Measurements from ENCODE around the gene SEMA6C. TPM values are rescaled to one million over a fixed set of nuclear protein-coding genes. Genes with fewer than 3 reads are reported as not detected.
A peak's percentile ranks its signal among the peaks of the same experiment; 100 is the strongest.

Gene SEMA6C
- total RNA-seq, 8 experiments from 2014 or later, result 1.0 to 33.6 (median 15.4) TPM

DNA sequence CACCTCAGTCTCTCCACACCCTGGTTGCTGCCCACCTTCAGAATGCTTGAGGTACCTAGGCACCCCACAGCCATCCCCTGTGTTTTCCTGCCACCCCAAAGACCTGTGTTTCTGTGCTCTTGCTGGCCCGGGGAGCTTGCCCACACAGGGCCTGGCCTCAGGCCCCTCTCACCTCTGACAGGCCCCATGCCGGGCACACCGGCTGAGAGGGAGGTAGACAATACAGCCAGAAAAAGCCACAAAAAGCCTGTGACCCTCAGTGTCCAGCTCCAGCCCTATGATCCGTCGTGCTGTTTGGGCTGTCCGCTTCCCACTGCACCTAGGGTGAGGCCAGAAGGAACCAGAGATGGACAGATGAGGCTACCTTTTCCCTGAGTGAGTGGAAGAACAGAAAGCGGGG lies 11.4 kb downstream of the SEMA6C start:
- H3K27ac ChIP-seq, result no peak overlapping the region
- H3K4me3 ChIP-seq, result no peak overlapping the region
- in situ Hi-C loops (cut with MboI; ENCODE audit: low pct_unique_long_range_greater_than_20kb in 2 of 9, low sequenced_read_pairs in 9 of 9, unreplicated experiment in 9 of 9), result no loop called here
- ATAC-seq (replicated peaks in 6 of 8), result no peak
- peaks cover 8 to 15% of the 10 kb centered on the region in 2 donors for H3K4me1 ChIP-seq (replicated peaks in 1 of 2)
- 80 to 100% (median 89%) methylated on average over 1 to 6 of the region's 7 CpGs; no CpG with 5 or more reads in 7 of the 10 experiments for WGBS, 10 experiments

DNA sequence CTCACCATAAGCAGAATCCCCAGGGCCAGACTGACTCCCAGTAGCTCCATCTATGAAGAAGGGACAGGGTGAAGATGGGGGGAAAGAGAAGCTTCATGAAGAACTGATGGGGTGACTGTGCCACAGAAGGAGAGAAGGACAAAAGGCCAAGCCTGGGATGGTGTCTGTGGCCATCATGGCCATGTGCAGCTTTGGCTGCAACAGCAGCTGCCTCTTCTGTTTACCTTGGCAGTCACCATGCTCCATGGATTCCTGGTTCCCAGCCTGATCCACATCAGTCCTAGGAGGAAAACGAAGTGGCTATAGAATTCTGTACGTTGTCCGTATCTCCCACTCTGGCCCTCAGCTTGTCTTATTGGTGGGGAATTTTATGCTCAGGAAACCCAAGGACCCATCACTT lies 12.0 kb downstream of the SEMA6C start:
- in situ Hi-C loops (cut with MboI; ENCODE audit: low pct_unique_long_range_greater_than_20kb in 2 of 9, low sequenced_read_pairs in 9 of 9, unreplicated experiment in 9 of 9), result no loop called here
- 40 to 100% (median 92%) methylated on average over 1 to 3 of the region's 3 CpGs; no CpG with 5 or more reads in 2 of the 10 experiments for WGBS, 10 experiments
- no peak overlapping the region for H3K4me3 ChIP-seq
- ATAC-seq (replicated peaks in 6 of 8), result no peak
- H3K27ac ChIP-seq, result no peak overlapping the region
- peaks cover 8 to 15% of the 10 kb centered on the region in 2 donors for H3K4me1 ChIP-seq (replicated peaks in 1 of 2)

DNA sequence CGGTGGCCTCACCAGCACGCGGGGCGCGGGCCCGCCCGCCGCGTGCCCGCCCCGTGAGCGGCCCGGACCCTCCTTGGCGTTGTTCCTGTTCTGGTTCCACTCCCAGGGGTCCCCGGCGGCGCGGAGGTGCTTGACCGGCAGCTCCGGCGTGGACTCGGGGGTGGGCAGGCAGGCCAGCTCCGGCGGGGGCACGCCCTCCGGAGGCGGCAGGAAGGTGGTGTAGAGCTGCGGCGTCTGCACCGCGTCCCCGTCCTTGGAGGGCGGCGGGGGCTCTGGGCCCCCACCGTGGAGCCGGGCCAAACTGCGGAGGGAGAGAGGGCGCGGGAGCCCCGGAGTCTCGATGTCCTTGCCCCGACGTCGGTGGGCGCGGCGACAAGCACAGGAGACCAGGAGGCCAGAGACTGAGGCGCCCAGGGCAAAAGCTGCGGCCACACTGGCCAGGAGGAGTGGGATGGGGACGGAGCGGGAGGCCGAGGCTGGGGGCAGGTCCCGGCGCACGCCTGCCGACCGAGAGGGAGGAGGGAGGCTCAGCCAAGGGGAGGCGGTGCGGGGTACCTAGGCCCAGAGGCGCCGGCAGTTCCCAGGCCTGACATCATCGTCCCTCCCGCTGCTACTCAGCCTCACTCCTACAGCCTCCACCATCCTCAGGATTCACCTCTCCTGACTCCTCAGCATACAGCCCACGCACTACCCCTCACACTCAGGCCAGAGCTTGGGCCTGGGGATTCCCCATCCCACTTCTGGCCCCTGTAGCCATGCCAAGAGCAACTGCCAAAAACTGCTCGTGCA lies 13.2 kb downstream of the SEMA6C start:
- peak in 1 of 8 experiments; percentile 13 for ATAC-seq (replicated peaks in 6 of 8)
- whole genome bisulfite sequencing, 10 experiments, result 73 to 86% methylated on average over 4 of the region's 65 CpGs; no CpG with 5 or more reads in 8 of the 10 experiments
- H3K4me3 ChIP-seq, result no peak overlapping the region
- no peak overlapping the region for H3K27ac ChIP-seq
- in situ Hi-C loops (cut with MboI; ENCODE audit: low pct_unique_long_range_greater_than_20kb in 2 of 9, low sequenced_read_pairs in 9 of 9, unreplicated experiment in 9 of 9), result no loop called here
- peaks cover 8 to 15% of the 10 kb centered on the region in 2 donors for H3K4me1 ChIP-seq (replicated peaks in 1 of 2)

DNA sequence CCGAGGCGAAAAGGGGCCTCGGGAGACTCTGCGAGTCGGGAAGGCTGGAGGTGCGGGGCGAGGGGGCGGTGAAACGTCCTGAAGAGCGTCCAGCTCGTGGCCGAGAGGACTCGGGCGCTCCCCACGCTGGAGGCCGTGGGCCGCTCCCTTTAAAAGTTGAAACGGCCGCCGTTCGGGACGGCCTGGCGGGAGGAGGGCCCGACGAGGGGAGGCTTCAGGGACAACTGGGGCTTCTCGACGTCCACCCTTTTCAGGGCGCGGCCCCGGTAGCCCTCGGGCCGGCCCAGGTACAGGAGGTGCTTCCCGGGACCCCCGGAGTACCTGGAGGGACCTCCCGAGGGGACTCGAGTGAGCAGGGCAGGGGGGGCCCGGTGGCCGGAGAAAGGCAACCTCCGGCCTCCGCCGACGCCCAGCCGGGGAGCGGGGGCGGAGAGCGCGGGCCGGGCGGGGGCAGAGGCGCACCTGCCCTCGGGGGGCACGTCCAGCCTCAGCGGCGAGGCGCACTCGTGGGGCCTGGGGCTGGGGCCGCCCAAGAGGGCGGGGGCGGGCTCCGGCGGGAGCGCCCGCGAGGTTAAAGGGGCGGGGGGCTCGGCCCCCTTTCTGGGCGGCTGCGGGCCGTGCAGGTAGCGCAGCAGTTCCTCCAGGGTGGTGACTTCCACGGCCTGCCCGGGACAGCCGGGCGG lies 14.0 kb downstream of the SEMA6C start:
- in situ Hi-C loops (cut with MboI; ENCODE audit: low pct_unique_long_range_greater_than_20kb in 2 of 9, low sequenced_read_pairs in 9 of 9, unreplicated experiment in 9 of 9), result no loop called here
- WGBS, 10 experiments, result 60 to 90% (median 77%) methylated on average over 1 to 22 of the region's 74 CpGs; no CpG with 5 or more reads in 6 of the 10 experiments
- Histone ChIP-seq H3K4me1 (replicated peaks in 1 of 2) (peaks cover 8 to 15% of the 10 kb centered on the region in 2 donors), H3K27ac (no peak overlapping the region), H3K4me3 (no peak overlapping the region)
- ATAC-seq (replicated peaks in 6 of 8), result no peak

DNA sequence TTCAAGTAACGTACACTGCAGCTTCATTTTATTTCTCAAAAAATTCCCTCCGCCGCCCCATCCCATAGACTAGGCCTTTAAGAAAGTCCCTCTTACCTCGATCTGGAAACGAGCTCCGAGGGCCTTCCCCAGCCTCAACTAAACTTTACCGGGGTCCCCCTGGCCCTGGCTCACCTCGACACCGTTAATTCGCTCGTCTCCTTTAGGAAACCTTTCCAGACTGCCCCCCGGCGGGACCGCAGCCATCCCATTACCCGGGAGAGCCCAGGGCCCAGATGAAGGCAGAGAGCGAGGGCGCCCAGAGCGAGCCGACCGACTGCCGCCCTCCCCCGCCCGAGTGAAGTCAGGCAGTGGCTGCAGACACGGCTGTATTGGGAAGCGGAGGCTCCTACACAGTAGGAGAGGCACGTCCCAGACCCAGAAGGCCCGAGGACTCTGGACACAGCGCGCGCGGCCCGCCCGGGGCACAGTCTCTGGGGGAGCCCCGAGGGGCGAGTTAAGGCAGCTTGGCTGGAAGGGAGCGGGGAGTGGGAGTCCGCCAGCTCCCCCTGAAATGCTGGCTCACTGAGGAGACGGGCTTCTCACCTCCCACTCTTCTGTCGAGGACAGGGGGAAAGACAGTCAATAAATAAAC lies 14.6 kb downstream of the SEMA6C start:
- Histone ChIP-seq H3K27ac (no peak overlapping the region), H3K4me1 (replicated peaks in 1 of 2) (peaks cover 8 to 15% of the 10 kb centered on the region in 2 donors), H3K4me3 (peak overlapping the region; percentile 11 to 28 (median 22))
- in situ Hi-C loops (cut with MboI; ENCODE audit: low pct_unique_long_range_greater_than_20kb in 2 of 9, low sequenced_read_pairs in 9 of 9, unreplicated experiment in 9 of 9), result no loop called here
- WGBS, 10 experiments, result 10 to 83% (median 27%) methylated on average over 3 to 13 of the region's 39 CpGs; no CpG with 5 or more reads in 1 of the 10 experiments
- peak in 7 of 8 experiments; percentile 3 to 62 (median 53) for ATAC-seq (replicated peaks in 6 of 8)

DNA sequence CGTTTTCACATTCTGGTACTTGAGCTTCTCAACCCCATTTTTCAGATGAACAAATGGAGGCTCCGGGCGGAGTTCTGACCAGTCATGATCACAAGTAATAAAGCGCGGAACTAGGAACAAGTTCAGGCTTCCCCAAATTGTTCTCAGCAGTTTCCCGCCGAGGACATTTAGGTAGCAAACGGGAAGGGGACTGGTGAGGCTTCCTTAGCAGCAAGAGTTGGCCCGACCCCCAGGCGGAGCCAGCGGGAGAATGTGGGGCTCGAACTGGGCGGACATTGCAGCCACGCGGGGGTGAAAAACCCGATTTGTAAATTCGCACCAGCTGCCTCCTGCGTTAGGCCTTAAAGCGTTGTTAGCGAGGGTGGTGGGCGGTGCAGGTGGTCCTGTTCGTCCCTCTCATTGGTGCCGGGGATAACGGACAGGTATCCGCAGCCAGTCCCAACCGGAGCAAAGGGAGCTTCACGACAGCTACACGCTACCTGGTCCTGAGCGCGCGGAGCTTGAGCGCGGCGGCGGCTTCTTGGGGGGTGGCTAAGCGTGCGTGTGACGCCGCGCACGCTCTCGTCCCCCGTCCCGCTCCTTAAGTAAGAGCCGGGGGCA lies 15.3 kb downstream of the SEMA6C start:
- peak; percentile 83 to 99 (median 96) for ATAC-seq (replicated peaks in 6 of 8)

DNA sequence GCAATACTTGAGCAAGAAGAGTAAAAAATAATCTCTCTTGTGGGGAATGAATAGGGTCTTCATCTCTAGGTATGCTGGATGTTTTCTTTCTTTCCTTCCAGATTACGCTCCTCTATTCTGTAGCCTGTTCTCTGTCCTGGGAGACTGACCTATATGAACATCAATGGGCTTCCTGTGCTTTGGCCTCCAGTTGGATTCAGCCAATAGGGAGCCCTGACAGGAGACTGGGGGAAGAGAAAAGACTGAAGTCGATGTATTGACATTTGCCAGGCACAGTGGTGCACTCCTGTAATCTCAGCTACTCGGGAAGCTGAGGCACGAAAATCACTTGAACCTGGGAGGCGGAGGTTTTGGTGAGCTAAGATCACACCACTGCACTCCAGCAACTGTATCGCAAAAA lies 17.6 kb downstream of the SEMA6C start:
- Histone ChIP-seq H3K4me3 (no peak overlapping the region), H3K4me1 (replicated peaks in 1 of 2) (peaks cover 8 to 15% of the 10 kb centered on the region in 2 donors), H3K27ac (no peak overlapping the region)
- in situ Hi-C loops (cut with MboI; ENCODE audit: low pct_unique_long_range_greater_than_20kb in 2 of 9, low sequenced_read_pairs in 9 of 9, unreplicated experiment in 9 of 9), result no loop called here
- no peak for ATAC-seq (replicated peaks in 6 of 8)
- WGBS, 10 experiments, result 29 to 96% (median 75%) methylated on average over 1 to 6 of the region's 6 CpGs; no CpG with 5 or more reads in 1 of the 10 experiments

More for the DNA sequence above, 15.3 kb downstream of the SEMA6C start:
- no peak overlapping the region for H3K27ac ChIP-seq
- peak overlapping the region; percentile 11 to 28 (median 22) for H3K4me3 ChIP-seq
- peaks cover 8 to 15% of the 10 kb centered on the region in 2 donors for H3K4me1 ChIP-seq (replicated peaks in 1 of 2)
- whole genome bisulfite sequencing, 10 experiments, result 0 to 100% (median 37%) methylated on average over 1 to 37 of the region's 45 CpGs
- in situ Hi-C loops (cut with MboI; ENCODE audit: low pct_unique_long_range_greater_than_20kb in 2 of 9, low sequenced_read_pairs in 9 of 9, unreplicated experiment in 9 of 9), result no loop called here

DNA sequence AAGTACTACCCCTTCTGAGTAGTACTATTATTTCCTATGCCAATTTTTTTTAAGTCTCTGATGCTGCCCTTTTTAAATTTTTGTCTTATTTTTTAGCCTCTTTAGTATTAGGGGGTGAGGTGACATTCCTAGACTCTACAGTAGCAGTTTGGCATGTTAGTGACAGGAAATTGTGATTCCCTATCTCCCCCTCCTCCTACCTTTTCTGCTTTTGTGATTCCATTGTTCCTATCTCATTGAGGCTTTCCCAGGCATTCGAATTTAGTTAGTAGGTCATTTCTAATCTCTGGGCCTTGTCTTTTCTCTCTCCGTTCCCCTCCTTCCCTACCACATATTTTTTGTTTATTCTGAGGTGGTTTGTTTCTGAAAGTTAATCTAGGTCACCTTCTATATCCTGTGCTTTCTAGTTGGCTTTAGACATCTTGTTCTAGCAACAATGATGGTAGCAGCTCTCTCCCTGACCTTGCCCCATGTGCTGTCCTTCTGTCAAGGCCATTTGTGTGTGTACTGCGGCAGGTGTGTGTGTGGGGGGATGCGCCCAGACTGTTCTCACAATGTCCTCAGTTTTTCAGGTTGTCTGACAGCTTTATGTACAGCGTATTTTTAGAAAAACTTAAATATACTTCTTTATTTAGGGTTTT lies 21.5 kb downstream of the SEMA6C start:
- no peak for ATAC-seq (replicated peaks in 6 of 8)
- Histone ChIP-seq H3K4me1 (replicated peaks in 1 of 2) (no peaks in the 10 kb centered on the region), H3K4me3 (no peak overlapping the region), H3K27ac (no peak overlapping the region)
- WGBS, 10 experiments, result 0 to 100% (median 73%) methylated on average over 1 to 5 of the region's 5 CpGs
- in situ Hi-C loops (cut with MboI; ENCODE audit: low pct_unique_long_range_greater_than_20kb in 2 of 9, low sequenced_read_pairs in 9 of 9, unreplicated experiment in 9 of 9), result no loop called here

DNA sequence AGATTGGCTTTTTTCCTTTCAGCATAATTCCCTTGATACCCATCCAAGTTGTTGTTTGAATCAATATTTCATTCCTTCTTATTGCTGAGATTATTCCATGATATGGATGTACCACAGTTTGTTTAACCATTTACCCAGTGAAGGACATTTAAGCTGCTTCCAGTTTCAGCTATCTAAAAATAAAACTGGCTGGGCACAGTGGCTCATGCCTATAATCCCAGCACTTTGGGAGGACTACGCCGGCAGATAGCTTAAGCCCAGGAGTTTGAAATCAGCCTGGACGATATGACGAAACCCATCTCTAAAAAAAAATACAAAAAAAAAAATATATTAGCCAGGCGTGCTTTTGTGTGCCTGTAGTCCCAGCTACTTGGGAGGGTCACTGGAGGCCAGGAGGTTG lies 32.6 kb downstream of the SEMA6C start:
- in situ Hi-C loops (cut with MboI; ENCODE audit: low pct_unique_long_range_greater_than_20kb in 2 of 9, low sequenced_read_pairs in 9 of 9, unreplicated experiment in 9 of 9), result no loop called here
- Histone ChIP-seq H3K4me3 (no peak overlapping the region), H3K4me1 (replicated peaks in 1 of 2) (no peaks in the 10 kb centered on the region), H3K27ac (no peak overlapping the region)
- no peak for ATAC-seq (replicated peaks in 6 of 8)
- 92 to 100% (median 97%) methylated on average over 3 to 5 of the region's 5 CpGs; no CpG with 5 or more reads in 2 of the 10 experiments for WGBS, 10 experiments

DNA sequence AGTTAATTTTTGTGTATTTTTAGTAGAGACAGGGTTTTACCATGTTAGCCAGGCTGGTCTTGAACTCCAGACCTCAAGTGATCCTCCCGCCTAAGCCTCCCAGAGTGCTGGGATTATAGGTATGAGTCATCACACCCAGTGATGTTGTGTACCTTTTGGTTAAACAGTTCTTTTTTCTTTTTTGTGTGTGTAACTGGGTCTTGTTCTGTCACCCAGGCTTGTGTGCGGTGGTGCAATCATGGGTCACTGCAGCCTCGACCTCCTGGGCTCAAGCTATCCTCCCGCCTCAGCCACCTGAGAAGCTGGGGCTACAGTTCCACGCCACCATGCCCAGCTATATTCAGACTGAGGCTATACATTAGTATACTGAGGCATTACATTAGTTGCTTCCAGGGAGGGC lies 38.1 kb downstream of the SEMA6C start:
- 80 to 100% (median 91%) methylated on average over 1 to 5 of the region's 5 CpGs; no CpG with 5 or more reads in 2 of the 10 experiments for WGBS, 10 experiments
- peaks cover 14 to 16% of the 10 kb centered on the region in 2 donors for H3K4me1 ChIP-seq (replicated peaks in 1 of 2)
- ATAC-seq (replicated peaks in 6 of 8), result no peak
- no peak overlapping the region for H3K4me3 ChIP-seq
- H3K27ac ChIP-seq, result no peak overlapping the region
- in situ Hi-C loops (cut with MboI; ENCODE audit: low pct_unique_long_range_greater_than_20kb in 2 of 9, low sequenced_read_pairs in 9 of 9, unreplicated experiment in 9 of 9), result no loop called here

DNA sequence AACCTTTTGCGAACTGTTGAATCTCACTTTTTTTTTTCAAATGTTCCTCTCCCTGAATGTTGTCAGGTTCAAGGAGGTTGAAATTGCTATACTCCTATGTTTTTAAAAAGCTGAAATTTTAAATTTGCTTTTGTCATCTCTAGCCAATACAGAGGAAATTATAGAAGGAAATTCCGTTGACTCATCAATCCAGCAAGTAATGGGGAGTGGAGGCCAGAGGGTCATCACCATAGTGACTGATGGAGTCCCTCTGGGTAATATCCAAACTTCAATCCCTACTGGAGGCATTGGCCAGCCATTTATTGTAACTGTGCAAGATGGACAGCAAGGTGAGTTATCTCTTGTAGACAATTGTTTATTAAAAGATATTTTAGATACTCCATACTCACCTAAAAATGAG lies 39.5 kb downstream of the SEMA6C start:
- no peak overlapping the region for H3K4me3 ChIP-seq
- H3K27ac ChIP-seq, result no peak overlapping the region
- peaks cover 14 to 16% of the 10 kb centered on the region in 2 donors for H3K4me1 ChIP-seq (replicated peaks in 1 of 2)
- ATAC-seq (replicated peaks in 6 of 8), result peak in 6 of 8 experiments; percentile 38 to 84 (median 82)
- 38 to 100% (median 50%) methylated on average over 1 to 2 of the region's 2 CpGs for WGBS, 10 experiments
- in situ Hi-C loops (cut with MboI; ENCODE audit: low pct_unique_long_range_greater_than_20kb in 2 of 9, low sequenced_read_pairs in 9 of 9, unreplicated experiment in 9 of 9), result no loop called here

DNA sequence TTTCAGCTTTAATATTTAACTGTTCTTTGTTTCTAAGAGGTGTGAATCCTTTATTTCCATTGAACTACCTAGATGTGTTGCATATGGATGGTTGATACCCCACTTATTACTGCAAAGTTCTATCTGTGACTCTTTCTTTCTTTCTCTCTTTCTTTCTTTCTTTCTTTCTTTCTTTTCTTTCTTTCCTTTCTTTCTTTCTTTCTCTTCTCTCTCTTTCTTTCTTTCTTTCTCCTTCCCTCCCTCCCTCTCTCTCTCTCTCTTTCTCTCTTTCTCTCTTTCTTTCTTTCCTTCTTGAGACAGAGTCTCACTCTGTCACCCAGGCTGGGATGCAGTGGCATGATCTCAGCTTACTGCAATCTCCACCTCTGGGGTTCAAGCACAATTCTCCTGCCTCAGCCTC lies 41.8 kb downstream of the SEMA6C start:
- H3K27ac ChIP-seq, result no peak overlapping the region
- H3K4me1 ChIP-seq (replicated peaks in 1 of 2), result peaks cover 14 to 16% of the 10 kb centered on the region in 2 donors
- in situ Hi-C loops (cut with MboI; ENCODE audit: low pct_unique_long_range_greater_than_20kb in 2 of 9, low sequenced_read_pairs in 9 of 9, unreplicated experiment in 9 of 9), result no loop called here
- no peak overlapping the region for H3K4me3 ChIP-seq
- no peak for ATAC-seq (replicated peaks in 6 of 8)
